Astrocyte of the cerebellum (primary cell): ENCODE results near the gene SPAG5.

Experiments used
- DNase-seq: peaks from one replicate; pipeline ENCODE4 v3.0.0-alpha.2; 2011; ENCODE audit warnings: low read depth
- H3K4me3 ChIP-seq: 2 replicates; pipeline ENCODE4 v1.5.1; 2011; ENCODE audit warnings: mild to moderate bottlenecking, low read depth, low read length, moderate library complexity
- CTCF ChIP-seq: IDR thresholded peaks from 2 replicates; pipeline ENCODE4 v1.5.1; 2012; ENCODE audit warnings: low read length, low read depth, moderate library complexity, mild to moderate bottlenecking; ENCODE audit errors: missing control alignments
- in situ Hi-C: cut with HindIII; loops from 2 replicates; pipeline ENCODE4 v1.10.0; 2017; ENCODE audit warnings: low sequenced_read_pairs

The SPAG5 gene

GRCh38 chr17:28574526-28574925, 24.3 kb downstream of the SPAG5 start:
- no peak for TF ChIP-seq CTCF
- in situ Hi-C loops, result no loop called here
- DNase-seq, result no peak
- H3K4me3 ChIP-seq, result no peak overlapping the region

GRCh38 chr17:28573966-28574480, 24.8 kb downstream of the SPAG5 start:
- in situ Hi-C loops, result no loop called here
- TF ChIP-seq CTCF, result no peak
- no peak for DNase-seq
- no peak overlapping the region for H3K4me3 ChIP-seq

GRCh38 chr17:28573521-28573920, 25.3 kb downstream of the SPAG5 start:
- no peak for DNase-seq
- H3K4me3 ChIP-seq, result no peak overlapping the region
- no peak for TF ChIP-seq CTCF
- in situ Hi-C loops, result no loop called here

GRCh38 chr17:28573040-28573380, 25.8 kb downstream of the SPAG5 start:
- H3K4me3 ChIP-seq, result no peak overlapping the region
- TF ChIP-seq CTCF, result no peak
- in situ Hi-C loops, result no loop called here
- no peak for DNase-seq

- no peak for TF ChIP-seq CTCF
- no peak for DNase-seq
- in situ Hi-C loops, result no loop called here
- no peak overlapping the region for H3K4me3 ChIP-seq
Observed at GRCh38 chr17:28572259-28573039, 26.4 kb downstream of the SPAG5 start.

- DNase-seq, result peak; percentile 66
- in situ Hi-C loops, result no loop called here
- no peak for TF ChIP-seq CTCF
- peak within 1 kb of the TSS; percentile 97 for H3K4me3 ChIP-seq
Observed at GRCh38 chr17:28571361-28572122, 27.3 kb downstream of the SPAG5 start, which contains the start of gene PIGS. PIGS (minus strand) TSS chr17:28571524; CDS start chr17:28571496, 28 bp downstream.
